NB4 (cell line): Measurements from ENCODE around the gene KAT6B.

Experiments used
- MYC ChIP-seq: IDR thresholded peaks from 2 replicates; pipeline ENCODE4 v1.6.1; 2011; ENCODE audit warnings: low read depth, low read length
- POLR2A ChIP-seq: IDR thresholded peaks from 2 replicates; pipeline ENCODE4 v1.6.1; 2011; ENCODE audit warnings: mild to moderate bottlenecking; ENCODE audit not compliant: insufficient read length; ENCODE audit errors: extremely low read depth
- TF ChIP-seq, protein P1 (sequence below): IDR thresholded peaks from one replicate; pipeline ENCODE4 v1.5.1; 2012; ENCODE audit warnings: low read depth, low read length
- TF ChIP-seq, protein P2 (sequence below): IDR thresholded peaks from 2 replicates; pipeline ENCODE4 v1.6.1; 2011; ENCODE audit warnings: low read depth, low read length

DNA sequence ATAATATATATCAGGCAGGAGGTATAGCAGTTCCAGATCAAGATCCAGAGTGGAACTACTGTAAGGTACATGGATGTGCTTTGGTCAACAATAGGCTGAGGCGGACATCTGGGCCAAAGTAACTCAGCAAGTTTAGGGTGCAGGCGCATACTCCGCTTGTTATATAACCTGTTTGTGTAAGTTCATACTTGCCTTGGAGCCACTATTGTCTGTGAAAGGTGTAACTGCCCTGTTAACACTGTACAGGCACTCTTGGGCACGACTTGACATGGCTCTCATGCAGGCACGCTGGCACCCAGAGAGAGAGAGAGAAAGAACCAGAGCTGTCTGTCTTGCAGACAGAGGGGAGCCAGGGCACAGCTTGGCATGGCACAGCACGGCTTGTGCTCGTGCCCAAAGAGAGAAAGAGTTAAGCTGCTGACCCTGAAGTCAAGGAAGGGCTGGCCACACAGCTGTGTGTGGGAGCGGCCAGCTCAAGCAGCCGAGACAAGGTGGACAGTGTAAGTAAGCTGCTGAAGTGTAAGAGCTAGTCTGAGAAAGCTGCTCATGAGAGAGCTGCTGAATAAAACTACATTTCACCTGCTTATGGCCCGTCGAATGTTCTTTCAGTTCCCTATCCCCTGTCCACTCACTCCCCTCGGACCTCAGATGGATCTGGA is 47.8 kb upstream of the KAT6B start:
- TF ChIP-seq, protein P1, sequence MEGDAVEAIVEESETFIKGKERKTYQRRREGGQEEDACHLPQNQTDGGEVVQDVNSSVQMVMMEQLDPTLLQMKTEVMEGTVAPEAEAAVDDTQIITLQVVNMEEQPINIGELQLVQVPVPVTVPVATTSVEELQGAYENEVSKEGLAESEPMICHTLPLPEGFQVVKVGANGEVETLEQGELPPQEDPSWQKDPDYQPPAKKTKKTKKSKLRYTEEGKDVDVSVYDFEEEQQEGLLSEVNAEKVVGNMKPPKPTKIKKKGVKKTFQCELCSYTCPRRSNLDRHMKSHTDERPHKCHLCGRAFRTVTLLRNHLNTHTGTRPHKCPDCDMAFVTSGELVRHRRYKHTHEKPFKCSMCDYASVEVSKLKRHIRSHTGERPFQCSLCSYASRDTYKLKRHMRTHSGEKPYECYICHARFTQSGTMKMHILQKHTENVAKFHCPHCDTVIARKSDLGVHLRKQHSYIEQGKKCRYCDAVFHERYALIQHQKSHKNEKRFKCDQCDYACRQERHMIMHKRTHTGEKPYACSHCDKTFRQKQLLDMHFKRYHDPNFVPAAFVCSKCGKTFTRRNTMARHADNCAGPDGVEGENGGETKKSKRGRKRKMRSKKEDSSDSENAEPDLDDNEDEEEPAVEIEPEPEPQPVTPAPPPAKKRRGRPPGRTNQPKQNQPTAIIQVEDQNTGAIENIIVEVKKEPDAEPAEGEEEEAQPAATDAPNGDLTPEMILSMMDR = no peak
- TF ChIP-seq POLR2A = no peak
- TF ChIP-seq MYC = no peak
- TF ChIP-seq, protein P2, sequence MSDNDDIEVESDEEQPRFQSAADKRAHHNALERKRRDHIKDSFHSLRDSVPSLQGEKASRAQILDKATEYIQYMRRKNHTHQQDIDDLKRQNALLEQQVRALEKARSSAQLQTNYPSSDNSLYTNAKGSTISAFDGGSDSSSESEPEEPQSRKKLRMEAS = no peak
